ENCODE data around the gene ELP4.

GRCh38 chr11:31825838-31826484, 316.4 kb downstream of the ELP4 start:
- TF ChIP-seq CTCF (conservative IDR thresholded peaks at IDR 0.05), result no peak
- TF ChIP-seq ZFX (IDR thresholded peaks at IDR 0.05), result no peak
